Mucosa of gallbladder (tissue), 1 donor: Measurements from ENCODE around the gene MMP28. TPM values are rescaled to one million over a fixed set of nuclear protein-coding genes. Genes with fewer than 3 reads are reported as not detected.

Experiments
- DNase-seq: peaks from one replicate; pipeline ENCODE4 v3.0.0-alpha.2; 2020; ENCODE audit warnings: low spot score
- total RNA-seq: library from RNA; stranded (reverse); gene quantifications from one replicate; pipeline ENCODE4 v1.2.1, GENCODE V29; 2021
- donor health status: DM: no; HTN: no; CAD: no.

MMP28 gene
- total RNA-seq, 1 donor from 2014 or later, result 32.8 TPM

DNA sequence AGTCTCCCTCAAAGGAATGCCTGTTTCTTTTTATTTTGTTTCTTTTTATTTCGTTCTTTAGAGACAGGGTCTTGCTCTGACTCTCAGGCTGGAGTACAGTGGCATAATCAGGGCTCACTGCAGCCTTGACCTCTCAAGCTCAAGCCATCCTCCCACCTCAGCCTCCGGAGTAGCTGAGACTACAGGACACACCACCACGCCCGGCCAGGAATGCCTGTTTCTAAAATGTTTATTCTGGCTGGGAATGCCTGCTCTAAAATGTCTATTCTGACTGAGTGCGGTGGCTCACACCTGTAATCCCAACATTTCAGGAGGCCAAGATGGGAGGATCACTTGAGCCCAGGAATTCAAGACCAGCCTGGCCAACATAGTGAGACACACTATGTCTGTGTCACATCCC is 2.5 kb upstream of the MMP28 start:
- DNase-seq, result no peak

DNA sequence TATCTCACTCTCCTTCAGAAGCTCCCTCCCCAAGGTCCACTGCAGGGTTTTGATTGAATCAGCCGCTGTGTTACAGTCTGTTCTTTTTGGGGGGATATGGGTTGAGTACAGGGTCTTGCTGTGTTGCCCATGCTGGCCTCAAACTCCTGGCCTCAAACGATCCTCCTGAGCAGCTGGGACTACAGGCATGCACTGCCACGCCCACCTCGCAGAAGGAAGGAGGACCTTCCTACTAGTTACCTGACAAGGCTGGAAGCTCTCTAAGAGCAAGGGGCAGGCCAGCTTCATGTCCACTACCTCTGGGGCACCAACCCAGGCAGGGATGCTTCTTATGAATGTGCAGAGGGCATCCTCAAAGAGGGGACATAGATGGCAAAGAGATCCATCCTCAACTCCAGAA is 1.9 kb upstream of the MMP28 start:
- DNase-seq, result no peak

DNA sequence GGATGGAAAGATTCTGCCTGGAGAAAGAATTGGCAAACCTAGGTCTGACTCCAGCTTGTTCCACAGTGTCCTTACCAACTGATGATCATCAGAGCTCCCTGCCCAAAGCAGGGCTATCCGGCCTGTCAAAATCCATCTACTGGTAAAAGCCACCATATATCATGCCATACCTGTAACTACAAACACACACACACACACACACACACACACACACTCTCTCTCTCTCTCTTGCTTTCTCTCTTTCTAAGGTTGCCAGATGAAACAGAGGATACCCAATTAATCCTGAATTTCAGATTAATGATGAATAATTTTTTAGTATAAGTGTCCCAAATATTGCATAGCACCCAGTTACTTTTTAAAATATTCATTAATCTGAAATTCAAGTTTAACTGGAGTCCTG is 1.5 kb upstream of the MMP28 start:
- DNase-seq, result no peak

DNA sequence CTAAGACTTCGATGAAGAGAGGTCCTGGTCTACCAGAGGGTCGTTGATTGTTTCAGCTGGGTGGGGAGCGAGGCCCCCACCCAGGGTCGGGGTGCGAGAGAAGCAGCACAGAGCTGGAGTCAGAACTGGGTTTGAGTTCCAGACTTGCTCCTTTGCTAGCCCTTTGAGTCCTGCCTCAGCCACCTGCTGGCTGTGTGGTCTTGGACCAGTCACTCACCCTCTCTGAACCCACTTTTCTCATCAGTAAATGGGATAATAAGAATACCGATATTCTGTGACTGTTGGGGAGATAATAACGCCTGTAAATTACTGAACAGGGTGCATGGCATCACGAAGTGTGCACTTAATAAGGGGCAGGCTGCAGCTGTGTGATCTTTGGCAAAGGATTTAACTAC is 427 bp upstream of the MMP28 start:
- no peak for DNase-seq

DNA sequence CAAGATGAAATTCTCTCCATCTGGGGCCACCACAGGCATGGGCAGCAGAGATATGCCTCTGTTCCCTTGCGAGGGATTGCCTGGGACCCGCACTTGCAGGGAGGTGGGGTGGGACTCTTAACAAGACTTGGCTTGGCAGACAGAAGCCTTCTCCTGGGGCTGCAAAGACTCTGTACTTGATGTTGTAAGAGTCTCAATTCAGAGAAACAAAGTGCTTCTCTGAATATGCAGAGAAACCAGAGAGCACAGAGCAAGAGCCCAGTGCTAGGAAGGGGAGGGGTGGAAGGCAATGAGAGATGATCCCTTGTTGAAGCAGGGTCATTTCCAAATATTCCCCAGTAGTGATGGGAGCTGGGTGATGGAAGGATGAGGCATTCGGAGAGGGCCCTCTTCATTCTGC is 2.2 kb downstream of the MMP28 start:
- no peak for DNase-seq

DNA sequence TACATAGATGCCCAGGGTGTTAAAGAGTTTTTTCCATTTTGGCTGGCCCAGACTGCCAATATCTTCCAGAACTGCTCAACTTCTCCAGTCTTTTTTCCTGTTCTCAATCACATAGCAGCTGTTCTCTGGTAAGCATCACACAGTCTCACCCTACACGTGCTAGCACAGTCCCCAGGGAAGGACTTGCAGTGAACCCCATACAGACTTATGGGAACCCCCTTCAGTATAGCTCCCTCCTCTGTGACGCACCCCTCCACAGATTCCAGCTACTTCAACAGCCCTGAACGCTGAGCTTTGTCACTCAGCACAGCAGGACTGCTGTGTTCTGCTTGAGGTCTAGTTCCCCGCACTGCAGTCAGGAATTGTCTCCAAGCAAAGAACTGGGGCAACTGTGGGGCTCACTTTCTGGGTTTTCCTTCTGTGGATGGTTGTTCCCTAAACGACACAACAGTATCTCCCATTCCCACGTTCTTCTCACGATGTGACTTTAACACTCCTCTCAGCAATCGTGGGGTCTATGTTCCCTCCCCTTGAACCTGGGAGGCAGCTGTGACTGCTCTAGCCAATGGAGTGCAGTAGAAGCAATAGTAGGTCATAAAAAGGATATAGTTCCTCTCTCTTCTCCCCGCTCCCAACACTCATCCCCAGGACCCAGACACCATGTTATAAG is 3.6 kb downstream of the MMP28 start:
- DNase-seq, result no peak

DNA sequence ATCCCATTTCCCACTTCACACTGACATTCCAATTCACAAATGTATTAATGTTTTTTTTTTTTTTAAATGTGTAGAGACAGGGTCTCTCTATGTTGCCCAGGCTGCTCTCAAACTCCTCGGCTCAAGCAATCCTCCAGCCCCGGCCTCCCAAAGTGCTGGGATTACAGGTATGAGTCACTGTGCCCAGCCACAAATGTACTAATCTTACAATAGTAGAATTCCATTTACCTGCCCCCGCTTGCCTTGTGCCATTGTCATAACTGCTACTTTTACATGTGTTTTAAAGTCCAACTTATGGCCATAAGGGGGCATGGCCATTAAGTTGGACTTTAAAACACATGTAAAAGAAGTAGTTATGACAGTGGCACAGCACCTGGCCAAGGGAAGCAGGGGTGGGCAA is 4.6 kb downstream of the MMP28 start:
- no peak for DNase-seq

DNA sequence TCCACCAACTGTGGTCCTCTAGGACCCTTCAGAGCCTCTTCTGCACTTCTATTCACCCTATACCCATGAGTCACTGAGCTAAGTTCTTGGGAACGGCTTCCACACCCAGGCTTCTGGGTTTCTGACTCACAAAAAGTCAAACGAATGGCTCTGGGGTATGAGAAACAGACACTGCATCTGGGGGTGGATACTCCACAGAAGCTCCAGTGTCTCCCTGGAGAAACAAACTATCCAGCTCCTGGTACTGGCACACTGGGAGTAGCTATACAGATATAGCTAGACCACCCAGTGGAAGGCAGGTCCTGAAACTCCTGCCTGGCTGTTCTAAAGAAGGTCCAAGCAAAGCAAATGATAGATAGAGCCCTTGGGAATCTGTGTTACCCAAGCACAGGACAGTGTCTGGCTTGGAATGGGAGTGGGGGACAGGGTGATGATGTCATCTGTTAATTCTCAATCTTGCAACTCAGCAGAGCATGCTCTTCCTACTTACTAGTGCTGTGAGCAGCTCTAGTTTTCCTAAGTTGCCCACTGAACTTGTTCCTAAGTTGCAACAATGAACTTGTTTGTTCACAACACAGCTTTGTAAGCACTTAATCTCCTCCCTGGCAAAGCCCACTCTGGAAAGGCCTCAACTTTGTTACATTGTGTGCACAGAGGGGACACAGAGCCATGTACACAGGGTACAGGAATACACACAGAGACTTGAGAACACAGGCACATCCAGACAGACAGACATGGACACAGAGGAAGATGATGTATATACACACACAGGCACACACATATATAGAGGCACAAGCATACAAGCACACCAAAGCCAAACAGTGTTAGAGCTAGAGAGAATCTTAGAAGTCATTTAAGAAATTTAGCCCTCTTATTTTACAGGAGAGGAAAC is 6.7 kb downstream of the MMP28 start:
- no peak for DNase-seq

DNA sequence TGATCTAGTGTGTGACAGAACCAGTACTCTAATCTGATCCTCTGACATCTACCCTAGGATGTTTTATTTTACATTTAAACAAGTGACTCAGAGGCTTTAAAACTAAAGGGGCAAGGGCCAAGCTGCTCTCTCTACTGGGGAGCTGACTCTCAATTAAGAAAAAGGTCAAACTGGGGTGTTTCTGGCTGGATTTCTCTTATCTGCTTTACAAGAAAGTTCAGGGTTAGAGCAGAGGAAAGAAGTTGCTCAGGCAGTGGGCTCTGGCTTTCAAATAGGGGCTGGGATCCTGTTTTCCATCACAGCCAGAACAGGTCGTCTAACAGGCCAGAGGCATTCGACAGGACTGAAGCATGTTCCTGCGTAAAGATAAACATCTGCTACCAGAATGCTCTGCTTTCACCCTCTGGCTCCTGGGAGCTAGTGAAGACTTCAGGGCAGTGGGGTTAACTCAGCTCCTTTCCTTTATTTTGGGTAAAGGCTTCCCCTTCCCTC is 8.5 kb downstream of the MMP28 start:
- DNase-seq, result no peak

DNA sequence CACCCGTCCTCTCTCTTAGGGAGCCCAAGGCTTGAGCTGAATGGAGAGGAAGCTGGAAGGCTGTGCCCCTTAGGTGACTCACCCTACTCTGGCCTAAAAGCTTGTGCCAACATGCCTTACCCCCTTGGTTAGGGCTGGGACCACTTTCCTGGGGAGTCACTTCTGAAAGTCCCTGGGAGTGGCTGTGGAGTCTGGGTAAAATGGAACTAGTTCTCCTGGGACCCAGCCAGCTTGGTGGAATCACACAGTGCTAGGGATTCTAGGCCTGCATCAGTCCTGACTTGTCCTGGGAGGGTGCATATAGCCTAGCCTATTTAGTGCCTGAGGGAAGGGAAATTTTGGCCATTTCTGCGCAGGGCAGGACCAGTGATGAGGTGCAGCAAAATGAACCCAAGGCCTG is 10.5 kb downstream of the MMP28 start:
- no peak for DNase-seq

DNA sequence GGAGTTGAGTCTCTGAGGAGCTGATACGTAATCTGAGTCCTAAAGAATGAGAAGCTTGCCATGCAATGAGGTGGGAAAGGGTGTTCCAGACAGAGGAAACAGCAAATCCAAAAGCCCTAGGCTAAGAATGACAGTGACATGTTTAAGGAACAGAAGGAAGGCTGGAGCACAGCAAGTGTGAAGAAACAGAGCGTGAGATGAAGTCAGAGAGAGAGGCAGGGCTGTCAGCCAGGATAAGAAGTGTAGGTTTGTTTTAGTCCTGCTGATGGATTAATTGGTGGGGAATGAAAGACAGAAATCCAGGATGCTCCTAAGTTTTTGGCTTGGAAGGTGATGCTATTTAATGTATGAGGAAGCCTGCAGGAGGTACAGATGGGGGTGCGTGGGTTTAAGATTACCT is 14.5 kb downstream of the MMP28 start:
- DNase-seq, result no peak

DNA sequence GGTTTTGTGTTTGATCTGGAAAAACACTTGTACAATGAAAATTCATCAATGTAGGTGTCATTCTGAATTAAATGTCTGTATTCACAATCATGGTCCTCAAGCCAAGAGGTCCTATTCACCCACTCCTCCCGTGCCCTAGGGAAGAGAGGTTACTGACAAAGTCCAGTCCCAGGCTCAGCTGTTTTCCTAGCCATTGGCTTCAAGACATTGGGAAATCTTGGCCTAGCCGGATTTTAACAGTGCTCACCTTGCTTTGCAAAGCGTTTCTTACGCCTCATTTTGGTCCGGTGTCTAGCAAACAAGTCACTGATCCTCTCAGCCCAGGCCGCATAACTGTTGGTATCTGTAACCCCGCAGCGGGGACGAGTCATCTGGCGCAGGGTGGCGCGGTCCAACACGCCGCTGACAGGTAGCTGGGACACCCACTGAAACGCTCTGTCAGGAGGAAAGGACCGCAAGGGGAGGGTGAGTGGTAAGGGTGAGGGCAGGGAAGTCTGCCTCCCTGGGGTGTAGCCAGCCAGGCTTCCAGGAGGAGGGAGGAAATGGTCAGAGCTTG is 16.7 kb downstream of the MMP28 start:
- no peak for DNase-seq

DNA sequence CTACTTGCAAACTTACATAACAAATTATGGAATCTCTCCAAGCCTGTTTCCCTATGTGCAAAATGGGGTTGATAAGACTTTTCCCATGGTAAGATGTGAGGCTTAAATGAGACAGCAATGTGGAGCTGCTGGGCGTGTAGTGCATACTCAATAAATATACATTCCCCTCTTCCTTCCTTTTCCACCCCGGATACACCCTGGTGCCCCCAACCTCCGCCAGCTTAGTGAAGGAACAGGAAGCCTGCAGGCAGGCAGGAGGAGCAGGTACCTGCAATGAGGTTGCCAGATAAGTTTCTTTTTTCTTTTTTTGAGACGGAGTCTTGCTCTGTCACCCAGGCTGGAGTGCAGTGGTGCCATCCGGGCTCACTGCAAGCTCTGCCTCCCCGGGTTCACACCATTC is 19.9 kb downstream of the MMP28 start:
- no peak for DNase-seq

DNA sequence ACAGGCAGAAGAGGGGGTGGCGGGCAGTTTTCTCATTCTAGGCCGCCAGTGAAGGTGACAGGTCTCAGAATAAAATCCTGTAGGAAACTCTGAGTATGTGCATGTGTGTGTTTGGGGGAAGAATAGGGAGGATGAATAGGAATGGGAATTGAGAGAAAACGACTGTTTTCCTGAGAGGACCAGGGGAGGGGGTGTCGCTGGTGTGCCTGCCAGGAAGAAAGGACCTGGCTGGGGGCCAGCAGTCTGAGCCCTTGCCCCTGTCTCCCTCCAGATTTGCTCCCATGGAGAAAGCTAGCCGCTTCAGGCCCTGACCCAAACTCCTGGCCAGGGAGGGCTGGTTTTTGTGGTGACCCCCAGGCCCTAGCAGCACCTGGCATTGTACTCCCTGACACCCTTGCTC is 20.4 kb downstream of the MMP28 start:
- no peak for DNase-seq

DNA sequence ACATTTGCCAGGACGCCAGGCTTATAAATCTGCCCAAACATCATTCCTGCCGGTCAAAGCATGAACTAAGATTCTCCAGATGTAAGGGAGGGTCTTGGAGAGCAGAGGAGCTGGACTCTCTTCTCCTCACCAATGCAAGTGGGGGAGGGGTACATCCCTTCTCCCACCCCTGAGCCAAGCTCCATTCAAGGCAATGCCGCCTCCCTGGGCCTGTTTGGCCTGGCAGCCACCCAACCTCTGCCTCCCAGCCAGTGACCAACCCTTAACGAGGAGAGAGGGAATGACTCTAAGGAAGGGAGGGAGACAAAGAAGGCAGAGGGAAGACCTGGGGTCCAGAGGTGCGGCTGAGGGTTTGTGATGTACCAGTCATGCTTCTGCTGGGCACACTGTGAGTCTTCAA is 20.9 kb downstream of the MMP28 start:
- peak; percentile 64 for DNase-seq

DNA sequence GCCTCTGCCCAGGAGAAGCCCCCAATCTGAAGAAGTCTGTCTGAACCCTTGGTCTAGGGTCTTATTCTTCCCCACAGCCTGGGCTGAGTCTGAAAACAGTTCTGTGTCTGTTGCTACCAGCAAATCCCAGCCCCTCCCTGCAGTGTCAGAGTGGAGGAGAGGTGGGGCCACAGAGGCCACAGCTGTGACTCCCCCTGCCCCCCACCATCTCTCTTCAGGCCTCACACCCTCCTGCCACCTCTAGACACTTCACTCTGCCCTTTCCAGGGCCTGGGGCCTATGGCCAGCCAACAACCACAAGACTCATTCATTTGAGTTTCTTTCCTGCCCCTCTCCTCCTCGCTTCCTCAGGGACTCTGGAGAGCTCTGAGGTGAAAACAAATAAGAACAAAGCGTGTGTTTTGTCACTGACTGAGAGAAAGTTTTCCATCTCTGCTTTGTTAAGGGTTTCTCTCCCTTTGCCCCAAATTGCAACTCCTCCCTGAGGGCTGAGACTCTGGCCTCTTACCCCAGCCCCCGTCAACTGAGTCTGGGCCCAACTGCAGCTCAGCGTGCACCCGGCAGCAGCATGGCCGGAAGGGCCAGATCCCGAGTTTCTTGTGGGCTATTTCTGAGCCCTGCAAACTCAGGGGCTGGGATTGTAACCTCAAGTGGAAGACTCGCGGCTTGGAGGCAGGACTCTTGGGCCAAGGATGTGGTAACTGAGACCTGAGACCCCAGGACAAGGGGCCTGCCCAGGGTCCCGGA is 21.6 kb downstream of the MMP28 start:
- DNase-seq, result no peak

DNA sequence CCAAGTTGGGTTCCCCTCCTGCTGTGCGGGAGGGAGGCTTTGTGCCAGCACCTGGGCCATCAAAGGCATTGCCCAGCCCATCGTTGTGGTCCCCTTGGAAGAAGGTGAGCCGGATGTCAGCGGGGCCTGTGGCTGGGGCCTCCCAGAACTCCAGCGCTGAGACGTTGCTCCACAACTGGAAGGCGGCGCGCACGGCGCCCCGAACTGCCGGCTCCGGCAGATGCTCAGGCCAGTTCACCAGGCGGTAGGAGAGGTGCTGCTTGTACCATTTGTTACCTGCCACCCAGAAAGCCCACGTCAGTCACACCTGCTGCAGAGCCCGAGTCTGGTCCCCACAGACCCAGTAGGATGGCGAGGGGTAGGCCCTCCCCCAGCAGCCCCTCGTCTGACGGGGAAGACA is 22.3 kb downstream of the MMP28 start:
- no peak for DNase-seq

DNA sequence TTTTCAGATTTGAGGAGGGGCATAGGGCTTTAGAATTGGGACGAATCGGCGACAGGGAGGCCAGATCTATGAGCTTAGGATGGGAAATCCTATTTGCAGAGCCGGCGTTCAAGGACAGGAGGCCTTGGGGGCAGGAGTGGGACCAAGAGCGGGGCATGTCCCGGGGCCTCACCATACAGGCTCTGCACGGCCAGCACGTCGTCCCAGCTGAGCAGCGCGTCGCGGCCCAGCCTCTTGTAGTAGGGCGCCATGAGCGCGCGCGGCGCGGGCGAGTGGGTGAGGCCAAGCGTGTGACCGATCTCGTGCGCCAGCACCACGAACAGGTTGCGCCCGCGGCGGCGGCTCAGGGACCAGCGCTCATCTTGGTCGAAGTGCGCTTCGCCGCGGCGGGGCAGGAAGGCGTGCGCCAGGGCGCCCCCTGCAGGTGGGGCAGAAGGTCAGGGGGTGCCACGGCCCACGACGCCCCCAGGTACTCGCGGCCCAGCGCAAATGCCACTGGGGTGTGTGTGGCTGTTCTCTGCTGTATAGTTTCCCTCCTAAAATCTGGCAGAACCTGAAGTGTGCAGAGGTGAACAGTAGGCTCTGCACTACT is 25.4 kb downstream of the MMP28 start:
- DNase-seq, result no peak

DNA sequence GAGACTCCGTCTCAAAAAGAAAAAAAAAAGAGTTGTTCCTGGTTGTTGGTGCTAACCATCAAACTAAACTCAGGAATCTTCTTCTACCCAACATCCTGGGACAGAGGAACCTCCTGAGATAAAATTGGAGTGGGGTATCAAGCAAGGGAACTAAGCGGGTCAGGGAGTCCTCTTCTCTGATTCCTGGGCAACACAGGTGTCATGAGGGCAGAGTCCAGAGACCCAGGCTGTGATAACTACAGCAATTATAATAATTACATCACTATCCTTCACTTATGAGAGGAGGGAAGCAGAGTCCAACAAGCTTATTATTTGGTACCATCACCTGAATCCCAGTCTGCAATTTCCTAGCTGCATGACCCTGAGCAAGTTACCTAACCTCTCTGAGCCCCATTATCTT is 26.6 kb downstream of the MMP28 start:
- no peak for DNase-seq

DNA sequence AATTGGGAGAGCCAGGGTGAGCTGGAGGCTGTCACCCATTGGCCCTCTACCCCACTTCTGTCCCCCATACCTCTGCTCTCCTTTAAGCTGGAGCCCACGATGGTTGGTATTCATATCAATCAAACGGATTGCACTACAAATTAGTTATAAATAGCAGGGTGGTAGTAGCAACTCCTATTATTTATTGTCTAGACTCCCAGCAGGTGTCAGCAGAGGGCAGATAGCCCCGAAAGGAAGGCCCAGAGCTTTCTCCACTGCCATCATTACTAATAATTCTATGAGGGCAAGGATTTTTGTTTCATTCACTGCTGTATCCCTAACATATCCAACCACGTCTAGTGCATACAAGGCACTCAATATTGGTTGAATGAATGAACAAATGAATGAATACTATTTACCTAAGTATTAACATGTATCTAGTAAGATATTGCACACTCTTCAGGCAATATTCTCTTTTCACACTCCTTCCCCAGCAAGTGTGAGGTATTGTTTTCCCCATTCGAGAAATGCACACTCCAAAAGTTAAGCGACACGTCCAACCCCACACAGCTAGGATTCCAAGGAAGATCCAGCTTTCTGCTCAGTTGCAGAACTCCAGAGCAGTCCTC is 28.4 kb downstream of the MMP28 start:
- peak; percentile 52 for DNase-seq

DNA sequence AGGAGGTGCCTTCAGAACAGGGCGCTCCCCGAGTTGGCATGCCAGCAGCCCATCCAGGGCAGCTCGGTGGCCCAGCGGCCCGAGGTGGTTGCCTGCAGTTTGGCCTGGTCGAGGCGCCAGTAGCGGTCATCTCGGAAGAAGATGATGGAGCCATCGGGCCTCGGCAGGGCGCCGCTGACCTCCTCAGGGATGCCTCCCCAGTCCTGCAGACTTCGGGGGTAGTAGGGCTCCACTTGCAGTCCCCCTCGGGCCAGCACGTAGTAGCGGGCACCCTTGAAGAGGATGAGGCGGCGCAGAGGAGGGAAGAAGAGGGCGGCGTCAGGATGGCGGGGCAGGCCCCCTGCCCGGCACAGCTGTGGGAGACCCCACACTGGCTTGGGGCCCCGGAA is 29.0 kb downstream of the MMP28 start:
- no peak for DNase-seq
